CD4-positive, alpha-beta T cell treated with Interleukin-10 for 1 hour (primary cell): ENCODE results near the gene TRAPPC2L.
"Not testable (repeated sequence)": the region's sequence is repeated elsewhere in the genome, so short reads cannot be mapped to it uniquely, and the experiment has no call there.

Experiments
- DNase-seq: peaks from one replicate; pipeline ENCODE4 v3.0.0-alpha.2; 2020

Gene TRAPPC2L

GRCh38 chr16:88893127-88893968 is 36.4 kb downstream of the TRAPPC2L start:
- no peak for DNase-seq

GRCh38 chr16:88894266-88894665 is 37.3 kb downstream of the TRAPPC2L start:
- DNase-seq: not testable (repeated sequence)

- no peak for DNase-seq
Observed at GRCh38 chr16:88894681-88895300, 37.9 kb downstream of the TRAPPC2L start.

- no peak for DNase-seq
Observed at GRCh38 chr16:88895335-88895734, 38.4 kb downstream of the TRAPPC2L start.

- no peak for DNase-seq
Observed at GRCh38 chr16:88896238-88897070, 39.5 kb downstream of the TRAPPC2L start.

GRCh38 chr16:88897696-88898425 is 40.9 kb downstream of the TRAPPC2L start:
- DNase-seq: no peak

- DNase-seq: no peak
Observed at GRCh38 chr16:88899901-88900661, 43.2 kb downstream of the TRAPPC2L start.

GRCh38 chr16:88900662-88901052 is 43.7 kb downstream of the TRAPPC2L start:
- no peak for DNase-seq

- DNase-seq: no peak
Observed at GRCh38 chr16:88901718-88902337, 44.9 kb downstream of the TRAPPC2L start.

GRCh38 chr16:88902744-88903143 is 45.8 kb downstream of the TRAPPC2L start:
- no peak for DNase-seq

GRCh38 chr16:88903267-88903666 is 46.3 kb downstream of the TRAPPC2L start:
- DNase-seq: no peak

- no peak for DNase-seq
Observed at GRCh38 chr16:88904676-88905365, 47.9 kb downstream of the TRAPPC2L start.

GRCh38 chr16:88905563-88905962 is 48.6 kb downstream of the TRAPPC2L start:
- DNase-seq: no peak

- no peak for DNase-seq
Observed at GRCh38 chr16:88906020-88906419, 49.1 kb downstream of the TRAPPC2L start.

GRCh38 chr16:88906535-88907105 is 49.7 kb downstream of the TRAPPC2L start:
- DNase-seq: no peak

- DNase-seq: no peak
Observed at GRCh38 chr16:88907768-88908167, 50.8 kb downstream of the TRAPPC2L start.

GRCh38 chr16:88908307-88908706 is 51.4 kb downstream of the TRAPPC2L start:
- no peak for DNase-seq

GRCh38 chr16:88909431-88910210 is 52.7 kb downstream of the TRAPPC2L start:
- DNase-seq: no peak

GRCh38 chr16:88910284-88911135 is 53.6 kb downstream of the TRAPPC2L start:
- DNase-seq: no peak
